GM23248 (cell line): ENCODE measurements around the gene ANKRD12.

Source experiments
- EZH2 ChIP-seq: fragments of 200-600 bp; sonication (generic); IDR thresholded peaks from 2 replicates; pipeline ENCODE4 v1.6.1; 2018; ENCODE audit warnings: antibody characterized with exemption, mild to moderate bottlenecking; ENCODE audit not compliant: insufficient read depth, poor library complexity, severe bottlenecking
- EZH2phosphoT487 ChIP-seq: fragments of 200-600 bp; sonication (generic); IDR thresholded peaks from 2 replicates; pipeline ENCODE4 v1.6.1; 2018; ENCODE audit warnings: antibody characterized with exemption, moderate library complexity, mild to moderate bottlenecking, low read depth; ENCODE audit not compliant: insufficient read depth

- TF ChIP-seq EZH2 (no peak), EZH2phosphoT487 (no peak)
Measured at GRCh38 chr18:9296233-9297006, 159.8 kb downstream of the ANKRD12 start.
